Tibial nerve (tissue), 4 donors: Measurements from ENCODE around the gene RAB23. TPM values are rescaled to one million over a fixed set of nuclear protein-coding genes. Genes with fewer than 3 reads are reported as not detected.

Source experiments
- DNase-seq, 2 donors: peaks; one replicate each; pipeline ENCODE4 v3.0.0-alpha.2; 2019; ENCODE audit warnings: low spot score in 2 of 2
- H3K27ac ChIP-seq, 4 donors: fragments of 200-600 bp; sonication (generic) in 3 of 4; one replicate each; pipeline ENCODE4 v1.5.1; 2017 to 2019; ENCODE audit warnings: mild to moderate bottlenecking in 1 of 4
- H3K27me3 ChIP-seq, 2 donors: fragments of 200-600 bp; sonication (generic) in 1 of 2; one replicate each; pipeline versions ENCODE4 v1.5.1 to v1.6.0; 2017 to 2019
- H3K36me3 ChIP-seq, 3 donors: fragments of 200-600 bp; sonication (generic); one replicate each; pipeline ENCODE4 v1.5.1; 2018 to 2019
- H3K4me1 ChIP-seq, 4 donors: fragments of 200-600 bp; sonication (generic) in 3 of 4; one replicate each; pipeline ENCODE4 v1.5.1; 2017 to 2019
- H3K4me3 ChIP-seq, 4 donors: fragments of 200-600 bp; sonication (generic) in 3 of 4; one replicate each; pipeline ENCODE4 v1.5.1; 2017 to 2019; ENCODE audit warnings: mild to moderate bottlenecking in 1 of 4, moderate library complexity in 1 of 4
- H3K9me3 ChIP-seq, 4 donors: fragments of 200-600 bp; sonication (generic) in 3 of 4; one replicate each; pipeline ENCODE4 v1.5.1; 2017 to 2019
- EP300 ChIP-seq, 2 donors: sonication (generic); formaldehyde crosslinking; IDR thresholded peaks; one replicate each; pipeline ENCODE4 v1.6.1; 2017; ENCODE audit warnings: antibody characterized with exemption in 2 of 2, mild to moderate bottlenecking in 1 of 2
- POLR2A ChIP-seq, 2 donors: fragments of 450-650 bp; IDR thresholded peaks; one replicate each; pipeline ENCODE4 v1.6.1; 2017; ENCODE audit warnings: antibody characterized with exemption in 2 of 2, mild to moderate bottlenecking in 2 of 2, moderate library complexity in 2 of 2
- WGBS, 2 donors: methylation state at CpG; one replicate each; pipeline ENCODE4 v1.1.5; 2018; 5-methylcytosine and 5-hydroxymethylcytosine counted together
- total RNA-seq, 4 donors: library from RNA; depleted of rRNA; stranded (reverse); fragments of >200 nt; gene quantifications; one replicate each; pipeline ENCODE4 v1.1.0, GENCODE V29; 2016
- TF ChIP-seq, protein P1 (sequence below), 5 experiments: fragments of 200-600 bp in 3 of 5; fragments of 450-650 bp in 2 of 5; sonication (generic) in 3 of 5; IDR thresholded peaks; one replicate each; pipeline ENCODE4 v1.5.1; 2016 to 2019; ENCODE audit warnings: antibody characterized with exemption in 5 of 5, mild to moderate bottlenecking in 3 of 5, moderate library complexity in 2 of 5

RAB23 gene
- total RNA-seq, 4 donors from 2014 or later = 17.1 to 26.8 (median 20.1) TPM

DNA sequence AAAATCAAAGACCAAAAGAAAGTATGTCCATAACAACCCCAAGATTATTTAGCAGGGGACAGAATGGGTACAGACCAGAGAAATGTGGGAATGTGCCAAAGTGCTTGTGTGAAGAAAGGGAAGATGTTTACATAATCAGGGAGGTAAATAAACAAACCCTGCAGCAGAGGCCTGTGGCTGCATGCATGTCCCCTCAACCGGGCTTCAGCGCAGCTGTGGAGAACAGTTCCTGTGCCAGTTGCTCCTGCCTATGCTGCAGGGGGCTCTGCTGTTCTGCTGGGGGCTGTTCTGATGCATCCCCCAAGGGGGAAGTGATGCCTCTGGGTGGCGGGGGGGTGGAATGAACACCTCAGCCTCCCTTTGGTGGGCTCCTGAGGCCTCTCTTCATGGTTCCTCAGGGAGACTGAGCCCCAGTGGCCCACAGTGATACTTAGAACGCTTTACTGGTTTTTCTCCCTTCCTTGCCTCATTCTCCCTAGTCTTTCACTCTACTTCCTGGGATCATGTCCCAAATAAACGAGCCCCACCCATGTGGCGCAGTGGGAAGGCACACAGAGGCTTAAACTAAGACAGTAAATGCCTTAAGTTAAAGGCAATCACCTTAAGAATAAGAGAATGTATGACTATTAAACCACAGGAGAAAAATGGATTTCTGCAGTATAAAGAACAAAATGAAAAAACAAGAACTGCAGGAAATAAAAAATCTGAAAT, 23.0 kb downstream of the RAB23 start:
- peaks cover 0 to 6% (median 0%) of the 10 kb centered on the region in 4 donors for H3K4me1 ChIP-seq
- no peaks in the 10 kb centered on the region for H3K36me3 ChIP-seq
- no peak for DNase-seq
- no peaks in the 10 kb centered on the region for H3K9me3 ChIP-seq
- H3K27me3 ChIP-seq = no peaks in the 10 kb centered on the region
- peak overlapping the region in 1 of 4 donors; percentile 16 for H3K27ac ChIP-seq
- 57 to 67% methylated on average over 6 of the region's 6 CpGs for WGBS, 2 donors
- no peak overlapping the region for H3K4me3 ChIP-seq
- TF ChIP-seq EP300 (IDR thresholded peaks at IDR 0.05) = no peak
- TF ChIP-seq POLR2A (IDR thresholded peaks at IDR 0.05) = no peak
- TF ChIP-seq, protein P1, sequence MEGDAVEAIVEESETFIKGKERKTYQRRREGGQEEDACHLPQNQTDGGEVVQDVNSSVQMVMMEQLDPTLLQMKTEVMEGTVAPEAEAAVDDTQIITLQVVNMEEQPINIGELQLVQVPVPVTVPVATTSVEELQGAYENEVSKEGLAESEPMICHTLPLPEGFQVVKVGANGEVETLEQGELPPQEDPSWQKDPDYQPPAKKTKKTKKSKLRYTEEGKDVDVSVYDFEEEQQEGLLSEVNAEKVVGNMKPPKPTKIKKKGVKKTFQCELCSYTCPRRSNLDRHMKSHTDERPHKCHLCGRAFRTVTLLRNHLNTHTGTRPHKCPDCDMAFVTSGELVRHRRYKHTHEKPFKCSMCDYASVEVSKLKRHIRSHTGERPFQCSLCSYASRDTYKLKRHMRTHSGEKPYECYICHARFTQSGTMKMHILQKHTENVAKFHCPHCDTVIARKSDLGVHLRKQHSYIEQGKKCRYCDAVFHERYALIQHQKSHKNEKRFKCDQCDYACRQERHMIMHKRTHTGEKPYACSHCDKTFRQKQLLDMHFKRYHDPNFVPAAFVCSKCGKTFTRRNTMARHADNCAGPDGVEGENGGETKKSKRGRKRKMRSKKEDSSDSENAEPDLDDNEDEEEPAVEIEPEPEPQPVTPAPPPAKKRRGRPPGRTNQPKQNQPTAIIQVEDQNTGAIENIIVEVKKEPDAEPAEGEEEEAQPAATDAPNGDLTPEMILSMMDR (IDR thresholded peaks at IDR 0.05) = no peak

DNA sequence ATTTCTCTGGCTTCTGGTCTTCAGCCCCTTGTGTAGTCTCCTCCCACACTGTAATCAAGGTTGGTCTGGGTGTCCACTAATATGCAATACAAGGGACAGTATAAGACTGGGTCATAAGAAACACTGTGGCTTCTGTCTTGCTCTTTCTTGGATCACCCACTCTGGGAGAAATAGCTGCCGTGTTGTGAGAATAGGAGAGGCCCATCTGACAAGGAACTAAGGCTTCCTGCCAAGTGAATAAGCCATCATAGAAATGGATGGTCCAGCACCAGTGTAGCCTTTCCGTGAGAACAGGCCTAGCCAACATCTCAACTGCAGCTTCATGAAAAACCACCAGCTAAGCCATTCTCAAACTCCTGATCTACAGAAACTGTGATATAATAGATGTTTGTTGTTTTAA, 26.6 kb downstream of the RAB23 start:
- Histone ChIP-seq H3K9me3 (no peaks in the 10 kb centered on the region), H3K27ac (no peak overlapping the region), H3K27me3 (no peaks in the 10 kb centered on the region), H3K4me3 (no peak overlapping the region), H3K36me3 (peaks cover 0 to 8% (median 0%) of the 10 kb centered on the region in 3 donors), H3K4me1 (peaks cover 0 to 6% (median 0%) of the 10 kb centered on the region in 4 donors)
- DNase-seq = no peak
- 63 to 86% methylated on average over 2 of the region's 2 CpGs for WGBS, 2 donors
- TF ChIP-seq EP300 (IDR thresholded peaks at IDR 0.05) (no peak), POLR2A (IDR thresholded peaks at IDR 0.05) (no peak)
- TF ChIP-seq, protein P1 (IDR thresholded peaks at IDR 0.05) = no peak

DNA sequence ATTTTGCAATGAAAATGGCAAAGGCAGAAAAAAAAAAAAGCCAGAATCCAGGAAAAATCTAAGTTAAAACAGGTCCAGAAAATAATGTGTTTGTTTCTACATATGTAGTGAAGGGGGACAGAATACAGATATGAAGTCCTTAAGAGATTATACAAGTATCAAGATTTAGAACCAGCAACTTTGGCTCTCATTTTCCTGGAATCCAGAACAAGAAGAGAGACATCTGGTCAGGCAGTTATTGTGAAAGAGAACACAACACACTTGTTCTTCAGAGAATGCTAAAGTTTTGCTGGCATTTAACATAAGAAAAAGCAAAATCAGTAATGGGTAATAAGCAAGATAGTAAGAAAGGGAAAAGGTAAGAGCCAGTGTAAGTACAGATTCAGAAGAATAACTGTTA, 28.9 kb downstream of the RAB23 start:
- TF ChIP-seq, protein P1 (IDR thresholded peaks at IDR 0.05) = no peak
- no peak for TF ChIP-seq POLR2A (IDR thresholded peaks at IDR 0.05)
- no peak for TF ChIP-seq EP300 (IDR thresholded peaks at IDR 0.05)
- Histone ChIP-seq H3K27me3 (no peaks in the 10 kb centered on the region), H3K4me1 (no peaks in the 10 kb centered on the region), H3K27ac (no peak overlapping the region), H3K9me3 (no peaks in the 10 kb centered on the region), H3K4me3 (no peak overlapping the region), H3K36me3 (peaks cover 0 to 8% (median 0%) of the 10 kb centered on the region in 3 donors)
- DNase-seq = no peak

DNA sequence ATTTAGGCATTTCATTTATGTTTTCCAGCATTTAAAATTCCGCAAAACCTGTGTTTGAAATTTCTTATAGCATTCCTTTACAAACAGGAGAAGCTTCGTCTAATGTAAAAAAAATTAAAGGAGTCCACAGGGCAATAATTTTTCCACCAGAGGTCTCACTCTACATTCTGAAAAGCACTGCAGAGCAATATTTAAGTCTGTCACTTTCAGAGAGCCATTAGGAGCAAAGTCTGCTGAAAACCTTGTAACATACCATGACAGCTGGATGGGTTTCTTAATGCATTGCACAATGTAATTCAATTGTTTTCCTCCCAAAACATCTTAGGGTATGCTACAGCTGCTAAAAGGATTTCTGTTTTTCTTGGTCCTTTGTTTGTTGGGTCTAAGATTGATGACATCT, 32.0 kb downstream of the RAB23 start:
- H3K4me1 ChIP-seq = no peaks in the 10 kb centered on the region
- 65 to 67% methylated on average over 2 of the region's 2 CpGs for WGBS, 2 donors
- H3K36me3 ChIP-seq = peaks cover 0 to 16% (median 0%) of the 10 kb centered on the region in 3 donors
- no peak overlapping the region for H3K4me3 ChIP-seq
- H3K27me3 ChIP-seq = no peaks in the 10 kb centered on the region
- no peak for TF ChIP-seq EP300 (IDR thresholded peaks at IDR 0.05)
- TF ChIP-seq, protein P1 (IDR thresholded peaks at IDR 0.05) = peak in 4 of 5 experiments; percentile 18 to 38 (median 24)
- TF ChIP-seq POLR2A (IDR thresholded peaks at IDR 0.05) = no peak
- H3K27ac ChIP-seq = no peak overlapping the region
- DNase-seq = no peak
- no peaks in the 10 kb centered on the region for H3K9me3 ChIP-seq

DNA sequence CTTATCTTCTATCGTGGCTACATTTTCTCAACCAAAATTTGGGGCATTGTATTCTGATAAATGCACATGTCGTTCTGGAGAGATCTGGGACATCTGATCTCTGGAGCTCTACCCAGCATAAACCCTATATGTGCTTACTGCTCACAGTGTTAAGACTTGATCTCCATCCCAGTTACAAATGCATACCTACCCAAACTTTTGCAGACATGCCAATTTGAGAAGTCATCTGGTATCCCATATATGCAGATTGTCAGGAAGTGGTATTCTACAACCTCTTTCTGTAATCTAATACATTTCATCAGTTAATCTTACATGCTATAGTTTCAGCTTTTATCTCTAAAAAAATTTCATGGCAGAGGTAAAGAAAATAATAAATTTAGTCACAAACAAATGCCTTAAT, 38.8 kb downstream of the RAB23 start:
- peaks cover 0 to 2% (median 0%) of the 10 kb centered on the region in 4 donors for H3K4me1 ChIP-seq
- H3K9me3 ChIP-seq = no peaks in the 10 kb centered on the region
- peaks cover 0 to 35% (median 0%) of the 10 kb centered on the region in 3 donors for H3K36me3 ChIP-seq
- no peak for TF ChIP-seq EP300 (IDR thresholded peaks at IDR 0.05)
- TF ChIP-seq, protein P1 (IDR thresholded peaks at IDR 0.05) = no peak
- no peak for TF ChIP-seq POLR2A (IDR thresholded peaks at IDR 0.05)
- no peak for DNase-seq
- 90 to 97% methylated on average over 2 of the region's 2 CpGs for WGBS, 2 donors
- H3K27me3 ChIP-seq = no peaks in the 10 kb centered on the region
- no peak overlapping the region for H3K27ac ChIP-seq
- no peak overlapping the region for H3K4me3 ChIP-seq
